ENCODE results near the gene TGFBI. TPM values are rescaled to one million over a fixed set of nuclear protein-coding genes. Genes with fewer than 3 reads are reported as not detected.

The TGFBI gene
- total RNA-seq, 4 donors from 2014 or later: 117 to 338 (median 180) TPM

- no peak for TF ChIP-seq CTCF (IDR thresholded peaks at IDR 0.05)
- DNase-seq (ENCODE audit: low spot score): no peak
- no peak for ATAC-seq (ENCODE audit: low FRiP score)
These were observed 80.0 kb downstream of the TGFBI start for GRCh38 chr5:136108766-136109165.

GRCh38 chr5:136109453-136110135, 80.8 kb downstream of the TGFBI start:
- ATAC-seq (ENCODE audit: low FRiP score): no peak
- DNase-seq (ENCODE audit: low spot score): no peak

More at GRCh38 chr5:136109453-136110135, 80.8 kb downstream of the TGFBI start:
- TF ChIP-seq CTCF (IDR thresholded peaks at IDR 0.05): no peak

Small RNAs within 50 kb of the gene (small RNA-seq; reads per million reads assigned to genes)
- 0.39 reads per million for gene VTRNA2-1

Other genes starting within 250 kb of the TGFBI start
- under 1 TPM in 1 of 4 donors, not detected in 3; 0.32 TPM for gene SLC25A48, start 194.3 kb upstream of the TGFBI start, total RNA-seq
- gene IL9, start 133.1 kb upstream of the TGFBI start, total RNA-seq: not detected
- not detected for gene LECT2, start 74.0 kb upstream of the TGFBI start, total RNA-seq
- 10 to 100 TPM; 36.9 to 64.9 (median 43.1) TPM for gene SMAD5, start 103.9 kb downstream of the TGFBI start, total RNA-seq
- not detected for gene SMIM32, start 164.2 kb downstream of the TGFBI start, total RNA-seq

All from omental fat pad (tissue), 4 donors.